Measurements from ENCODE around the gene ZNF76.

Gene ZNF76

GRCh38 chr6:35272005-35272404 lies 12.5 kb downstream of the ZNF76 start:
- no peak for DNase-seq

DNA sequence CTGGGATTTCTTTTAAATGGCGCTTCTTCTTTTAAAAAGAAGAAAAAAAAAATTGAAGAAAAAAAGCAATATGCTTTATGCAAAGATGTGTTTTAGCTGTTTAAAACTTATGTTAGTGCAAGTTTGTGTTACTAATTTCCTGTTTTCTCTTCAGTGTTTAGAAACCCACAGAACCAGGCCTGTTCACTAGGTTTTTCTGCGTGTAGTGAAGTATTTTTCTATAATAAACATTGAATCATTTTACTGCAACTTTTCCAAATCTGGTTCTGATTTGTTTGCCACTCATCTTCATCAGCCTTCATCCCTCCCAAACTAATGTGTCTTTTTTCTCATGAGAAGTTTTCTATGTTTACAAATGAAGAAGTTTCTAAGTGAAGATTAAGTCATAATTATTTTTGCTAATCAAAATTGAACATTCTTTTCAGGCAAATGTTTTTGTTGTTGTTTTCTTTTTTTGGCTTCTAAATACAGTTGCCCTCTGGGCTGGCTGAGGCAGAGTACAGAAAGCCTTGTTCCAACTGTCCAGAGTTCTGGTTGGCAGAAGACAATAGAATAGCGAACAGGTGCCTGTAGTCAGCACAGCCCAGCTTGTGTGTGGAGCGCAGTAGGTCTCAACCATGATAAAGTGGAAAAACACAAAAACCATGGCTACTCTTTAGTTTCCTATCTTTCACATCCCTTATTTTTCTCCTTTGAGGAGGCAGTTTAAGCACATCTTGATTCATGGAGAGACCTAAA lies 14.5 kb downstream of the ZNF76 start:
- DNase-seq, result no peak

GRCh38 chr6:35275744-35276260 lies 16.3 kb downstream of the ZNF76 start:
- DNase-seq, result no peak

- DNase-seq, result no peak
These were observed 19.2 kb downstream of the ZNF76 start for GRCh38 chr6:35278708-35279107.

GRCh38 chr6:35280903-35281302 lies 21.4 kb downstream of the ZNF76 start:
- no peak for DNase-seq

DNA sequence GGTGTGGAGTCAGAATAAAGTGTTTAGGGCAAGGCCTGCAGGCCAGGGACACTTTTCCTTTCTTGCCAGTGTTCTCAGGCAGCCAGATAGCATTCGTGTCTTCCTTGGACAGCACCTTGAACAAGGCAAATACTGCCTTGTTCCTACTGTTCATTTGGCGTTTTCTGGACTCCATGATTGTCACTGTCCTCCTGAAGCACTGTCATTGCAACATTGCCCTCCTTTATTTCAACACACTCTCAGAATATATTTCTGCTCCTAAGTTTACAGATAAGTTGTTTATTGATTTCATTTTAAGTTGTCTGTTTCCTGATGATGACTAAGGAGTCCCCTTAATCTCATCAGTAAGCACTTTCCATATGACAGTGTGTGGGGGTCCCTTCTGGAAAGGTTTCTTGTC lies 22.9 kb downstream of the ZNF76 start:
- DNase-seq, result no peak

DNA sequence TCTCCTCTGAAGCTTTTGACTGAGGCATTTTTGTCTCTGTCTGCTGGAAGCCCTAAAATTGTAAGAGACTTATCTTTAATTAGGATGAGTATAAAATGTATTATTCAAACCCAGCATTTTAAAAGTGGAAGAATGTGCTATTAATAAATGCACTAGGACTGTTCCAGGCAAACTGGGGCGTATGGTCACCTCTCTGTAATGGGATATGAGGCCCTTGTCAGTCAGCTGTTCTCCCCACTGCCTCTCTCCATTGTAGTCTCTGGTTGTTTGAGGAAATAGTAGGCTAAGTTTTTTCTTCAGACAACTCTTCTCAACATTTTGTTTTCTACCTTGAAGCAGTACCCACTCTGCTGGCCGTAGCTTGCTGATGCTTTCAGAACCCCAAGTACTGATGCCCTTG lies 23.8 kb downstream of the ZNF76 start:
- DNase-seq, result no peak

GRCh38 chr6:35287671-35288396 lies 28.3 kb downstream of the ZNF76 start:
- DNase-seq, result no peak

GRCh38 chr6:35288834-35289233 lies 29.3 kb downstream of the ZNF76 start:
- no peak for DNase-seq

- no peak for DNase-seq
These were observed 32.0 kb downstream of the ZNF76 start for GRCh38 chr6:35291491-35291890.

GRCh38 chr6:35292494-35292893 lies 33.0 kb downstream of the ZNF76 start:
- peak; percentile 46 for DNase-seq

DNA sequence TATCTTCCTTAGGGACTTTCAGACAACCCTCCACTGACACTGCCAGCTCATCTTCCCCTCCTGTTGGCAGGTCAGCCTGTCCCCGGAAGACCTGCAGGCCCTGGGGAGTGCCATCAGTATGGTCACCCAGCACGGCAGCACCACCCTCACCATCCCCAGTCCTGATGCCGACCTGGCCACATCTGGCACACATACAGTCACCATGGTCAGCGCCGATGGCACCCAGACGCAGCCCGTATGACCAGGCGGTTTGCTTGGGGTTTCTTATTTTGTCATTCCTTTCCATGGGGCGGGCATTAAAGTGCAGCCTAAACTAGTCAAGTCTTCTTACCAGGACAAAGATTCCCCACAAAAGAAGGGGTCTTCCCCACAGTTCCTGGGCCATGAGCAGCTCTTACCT lies 34.1 kb downstream of the ZNF76 start:
- no peak for DNase-seq

DNA sequence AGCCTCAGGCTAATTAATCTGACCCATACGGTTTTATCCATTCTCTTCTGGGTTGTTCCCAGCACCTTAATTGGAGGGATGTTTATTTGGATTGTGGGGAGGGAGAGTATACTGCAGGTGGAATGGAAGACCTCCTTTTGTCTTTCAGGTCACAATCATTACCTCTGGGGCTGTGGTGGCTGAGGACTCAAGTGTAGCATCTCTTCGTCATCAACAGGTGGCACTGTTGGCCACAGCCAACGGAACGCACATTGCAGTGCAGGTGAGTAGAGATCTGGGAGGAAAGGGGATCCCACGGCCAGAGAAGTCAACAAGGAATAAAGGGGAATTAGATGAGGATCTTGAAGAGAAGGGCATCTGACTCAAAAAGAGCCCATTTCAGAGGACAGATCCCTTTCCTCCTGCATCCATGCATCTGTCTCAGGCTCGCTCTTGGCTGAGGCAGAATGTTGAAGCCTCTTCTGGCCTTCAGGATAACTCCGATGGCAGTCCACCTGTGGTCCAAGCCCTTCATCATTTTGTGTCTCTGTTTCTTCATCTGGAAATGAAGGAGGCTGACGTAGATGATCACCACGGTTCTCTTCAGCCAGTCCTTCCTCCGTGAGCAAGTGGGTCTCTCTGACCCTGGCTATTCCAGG lies 34.9 kb downstream of the ZNF76 start:
- no peak for DNase-seq

DNA sequence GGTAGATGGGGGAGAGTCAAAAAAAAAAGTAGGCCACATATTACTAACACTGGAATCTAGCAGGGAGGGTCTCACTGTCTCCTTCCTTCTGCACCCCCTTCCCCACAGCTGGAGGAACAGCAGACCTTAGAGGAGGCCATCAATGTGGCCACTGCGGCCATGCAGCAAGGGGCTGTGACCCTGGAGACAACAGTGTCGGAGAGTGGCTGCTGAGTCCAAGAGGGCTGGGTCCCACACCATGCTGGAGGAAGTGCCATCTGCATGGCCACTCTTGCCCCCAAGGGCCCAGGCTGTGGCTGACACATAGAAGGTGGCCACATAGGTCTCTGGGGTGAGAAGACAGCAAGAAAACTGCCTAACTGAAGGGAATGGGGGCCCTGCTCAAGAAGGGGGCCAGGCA lies 35.5 kb downstream of the ZNF76 start:
- no peak for DNase-seq

- DNase-seq, result no peak
These were observed 36.2 kb downstream of the ZNF76 start for GRCh38 chr6:35295521-35296315.

GRCh38 chr6:35296931-35297600 lies 37.5 kb downstream of the ZNF76 start:
- no peak for DNase-seq

DNA sequence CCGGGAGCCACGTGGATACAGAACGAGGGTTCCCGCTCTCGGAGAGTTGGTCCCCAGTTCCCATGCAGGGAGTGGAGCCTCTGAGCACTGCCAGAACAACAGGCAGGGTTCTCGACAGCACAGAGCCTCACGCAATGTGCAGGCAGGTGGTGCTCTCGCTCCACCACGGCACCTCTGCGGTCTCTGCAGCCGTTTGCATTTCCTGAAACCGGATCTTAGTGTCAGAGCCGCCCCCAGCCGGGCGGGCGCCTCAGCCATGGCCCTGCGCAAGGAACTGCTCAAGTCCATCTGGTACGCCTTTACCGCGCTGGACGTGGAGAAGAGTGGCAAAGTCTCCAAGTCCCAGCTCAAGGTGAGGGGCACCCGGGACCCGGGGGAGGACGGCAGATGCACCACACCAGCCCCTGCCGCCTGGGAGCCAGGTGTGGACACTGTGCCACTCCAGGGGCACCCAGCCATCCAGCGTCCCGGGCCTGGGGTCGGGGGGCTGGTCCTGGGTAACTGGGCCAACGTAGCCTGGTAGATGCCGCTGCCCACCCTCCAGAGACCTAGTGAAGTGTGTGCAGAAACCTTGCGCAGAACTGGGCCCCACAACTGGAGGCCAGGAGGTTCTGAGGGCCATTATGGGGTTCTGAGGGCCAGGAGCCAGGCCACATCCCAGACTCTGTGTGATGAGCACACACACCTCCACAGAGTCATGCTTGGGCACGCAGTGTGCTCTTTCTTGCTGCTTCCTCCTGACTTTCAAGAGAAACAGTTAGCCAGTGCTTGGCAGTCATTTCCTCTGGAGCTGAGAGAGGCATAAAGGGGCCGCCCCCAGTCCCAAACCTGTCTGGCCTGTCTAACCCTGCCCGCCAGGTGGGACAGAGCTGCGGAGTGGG lies 38.3 kb downstream of the ZNF76 start, which contains the start of gene DEF6:
Gene DEF6 (plus strand): TSS at position 218 of the 881 bp plus-strand sequence. CDS start 39 bp downstream, at position 257.
- DNase-seq, result peak; percentile 85

DNA sequence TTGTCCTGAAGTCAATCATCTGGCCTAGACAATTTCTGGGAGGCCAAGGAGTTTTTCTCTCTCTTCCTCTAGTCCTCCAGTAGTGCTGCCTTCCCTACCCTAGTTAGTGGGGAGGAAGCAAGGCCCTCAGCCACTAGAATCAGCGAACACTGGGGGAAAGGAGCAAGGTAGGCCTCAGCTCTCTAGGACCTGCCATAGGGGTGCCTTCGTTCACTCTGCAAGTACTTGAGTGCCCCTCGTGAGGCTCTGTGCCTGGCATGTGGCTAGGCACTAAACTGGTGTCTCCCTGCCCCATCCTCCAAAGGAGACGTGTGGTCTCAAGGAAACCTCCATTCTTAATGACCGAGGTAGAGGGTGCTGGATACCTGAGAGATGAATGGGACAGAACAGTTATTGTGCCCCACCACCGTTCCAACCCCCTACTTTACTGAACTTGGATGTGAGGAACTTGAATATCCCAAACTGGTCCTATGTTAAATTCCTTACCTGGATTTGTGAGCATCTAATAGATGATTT lies 39.1 kb downstream of the ZNF76 start:
- no peak for DNase-seq

- no peak for DNase-seq
These were observed 40.1 kb downstream of the ZNF76 start for GRCh38 chr6:35299674-35300073.

DNA sequence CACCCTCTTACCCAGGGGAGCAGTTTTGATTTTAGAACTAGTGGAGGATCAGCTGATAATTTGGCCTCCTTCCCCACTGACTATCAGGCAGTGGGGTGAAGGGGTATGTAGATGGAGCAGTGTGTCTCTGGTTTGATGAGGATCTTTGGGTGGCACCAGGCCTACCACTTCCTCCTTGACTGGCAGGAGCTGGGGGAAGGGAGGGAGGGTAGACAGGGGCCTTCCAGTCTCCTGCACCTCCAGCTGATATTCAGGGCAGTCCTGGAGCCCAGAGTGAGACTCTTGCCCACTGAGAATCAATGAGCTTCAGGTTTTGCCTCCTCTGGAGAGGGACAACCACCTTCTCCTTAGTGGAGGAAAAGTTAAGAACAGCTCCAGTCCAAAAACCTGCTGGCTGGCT lies 41.3 kb downstream of the ZNF76 start:
- no peak for DNase-seq
